PC-3 (cell line): ENCODE data around the gene CASP8AP2.
"Not testable (repeated sequence)": the region's sequence is repeated elsewhere in the genome, so short reads cannot be mapped to it uniquely, and the experiment has no call there.

Experiments
- EZH2 ChIP-seq: fragments of 300-600 bp; sonication (generic); IDR thresholded peaks from one replicate; pipeline ENCODE4 v1.6.1; 2017; ENCODE audit warnings: antibody characterized with exemption, mild to moderate bottlenecking, low read length; ENCODE audit not compliant: unreplicated experiment
- EZH2phosphoT487 ChIP-seq: fragments of 300-600 bp; sonication (generic); IDR thresholded peaks from 2 replicates; pipeline ENCODE4 v1.6.1; 2018; ENCODE audit warnings: mild to moderate bottlenecking, antibody characterized with exemption, low read length, borderline replicate concordance
- TF ChIP-seq, protein P1 (sequence below): fragments of 300-600 bp; sonication (generic); conservative IDR thresholded peaks from 2 replicates; pipeline ENCODE4 v1.5.1; 2017; ENCODE audit warnings: antibody characterized with exemption, low read depth, mild to moderate bottlenecking, low read length

DNA sequence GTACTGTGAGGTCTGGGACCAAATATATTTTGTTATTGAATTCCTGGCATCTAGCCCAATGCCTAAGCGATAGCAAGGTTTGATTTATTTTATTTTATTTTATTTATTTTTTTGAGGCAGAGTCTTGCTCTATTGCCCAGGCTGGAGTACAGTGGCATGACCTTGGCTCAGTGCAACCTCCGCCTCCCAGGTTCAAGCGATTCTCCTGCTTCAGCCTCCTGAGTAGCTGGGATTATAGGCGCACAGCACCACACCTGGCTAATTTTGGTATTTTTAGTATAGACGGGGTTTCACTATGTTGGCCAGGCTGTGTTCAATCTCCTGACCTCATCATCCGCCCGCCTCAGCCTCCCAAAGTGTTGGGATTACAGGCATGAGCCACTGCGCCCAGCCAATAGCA, 62.9 kb downstream of the CASP8AP2 start:
- TF ChIP-seq, protein P1, sequence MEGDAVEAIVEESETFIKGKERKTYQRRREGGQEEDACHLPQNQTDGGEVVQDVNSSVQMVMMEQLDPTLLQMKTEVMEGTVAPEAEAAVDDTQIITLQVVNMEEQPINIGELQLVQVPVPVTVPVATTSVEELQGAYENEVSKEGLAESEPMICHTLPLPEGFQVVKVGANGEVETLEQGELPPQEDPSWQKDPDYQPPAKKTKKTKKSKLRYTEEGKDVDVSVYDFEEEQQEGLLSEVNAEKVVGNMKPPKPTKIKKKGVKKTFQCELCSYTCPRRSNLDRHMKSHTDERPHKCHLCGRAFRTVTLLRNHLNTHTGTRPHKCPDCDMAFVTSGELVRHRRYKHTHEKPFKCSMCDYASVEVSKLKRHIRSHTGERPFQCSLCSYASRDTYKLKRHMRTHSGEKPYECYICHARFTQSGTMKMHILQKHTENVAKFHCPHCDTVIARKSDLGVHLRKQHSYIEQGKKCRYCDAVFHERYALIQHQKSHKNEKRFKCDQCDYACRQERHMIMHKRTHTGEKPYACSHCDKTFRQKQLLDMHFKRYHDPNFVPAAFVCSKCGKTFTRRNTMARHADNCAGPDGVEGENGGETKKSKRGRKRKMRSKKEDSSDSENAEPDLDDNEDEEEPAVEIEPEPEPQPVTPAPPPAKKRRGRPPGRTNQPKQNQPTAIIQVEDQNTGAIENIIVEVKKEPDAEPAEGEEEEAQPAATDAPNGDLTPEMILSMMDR = not testable (repeated sequence)
- TF ChIP-seq EZH2phosphoT487, EZH2: not testable (repeated sequence)
